ENCODE measurements around the gene DCUN1D2.

GRCh38 chr13:113454936-113455335 lies 35.6 kb downstream of the DCUN1D2 start:
- TF ChIP-seq CTCF (conservative IDR thresholded peaks at IDR 0.05; ENCODE audit: low read depth, low read length): no peak
- no peak for TF ChIP-seq EZH2 (IDR thresholded peaks at IDR 0.05; ENCODE audit: borderline replicate concordance, low read depth, low read length, poor library complexity, severe bottlenecking)
